MM.1S (cell line): ENCODE results near the gene DPH2.

ENCODE experiments used
- EZH2 ChIP-seq: fragments of 300-600 bp; sonication (generic); optimal IDR thresholded peaks from 2 replicates; pipeline ENCODE3; 2017; ENCODE audit warnings: low read depth, mild to moderate bottlenecking, antibody characterized with exemption, low read length, mixed read lengths
- TF ChIP-seq, protein P1 (sequence below): fragments of 300-600 bp; sonication (generic); IDR thresholded peaks from 2 replicates; pipeline ENCODE4 v1.5.1; 2016; ENCODE audit warnings: antibody characterized with exemption, low read length, mixed read lengths

GRCh38 chr1:43947874-43948437 lies 21.9 kb upstream of the DPH2 start:
- no peak for TF ChIP-seq EZH2
- TF ChIP-seq, protein P1, sequence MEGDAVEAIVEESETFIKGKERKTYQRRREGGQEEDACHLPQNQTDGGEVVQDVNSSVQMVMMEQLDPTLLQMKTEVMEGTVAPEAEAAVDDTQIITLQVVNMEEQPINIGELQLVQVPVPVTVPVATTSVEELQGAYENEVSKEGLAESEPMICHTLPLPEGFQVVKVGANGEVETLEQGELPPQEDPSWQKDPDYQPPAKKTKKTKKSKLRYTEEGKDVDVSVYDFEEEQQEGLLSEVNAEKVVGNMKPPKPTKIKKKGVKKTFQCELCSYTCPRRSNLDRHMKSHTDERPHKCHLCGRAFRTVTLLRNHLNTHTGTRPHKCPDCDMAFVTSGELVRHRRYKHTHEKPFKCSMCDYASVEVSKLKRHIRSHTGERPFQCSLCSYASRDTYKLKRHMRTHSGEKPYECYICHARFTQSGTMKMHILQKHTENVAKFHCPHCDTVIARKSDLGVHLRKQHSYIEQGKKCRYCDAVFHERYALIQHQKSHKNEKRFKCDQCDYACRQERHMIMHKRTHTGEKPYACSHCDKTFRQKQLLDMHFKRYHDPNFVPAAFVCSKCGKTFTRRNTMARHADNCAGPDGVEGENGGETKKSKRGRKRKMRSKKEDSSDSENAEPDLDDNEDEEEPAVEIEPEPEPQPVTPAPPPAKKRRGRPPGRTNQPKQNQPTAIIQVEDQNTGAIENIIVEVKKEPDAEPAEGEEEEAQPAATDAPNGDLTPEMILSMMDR = no peak
